K562 (cell line): ENCODE measurements around the gene CFAP251.

Source experiments
- FOSL1 ChIP-seq: fragments of 200-800 bp; sonication (Bioruptor generic); conservative IDR thresholded peaks from 2 replicates; pipeline ENCODE4 v1.6.1; 2016; ENCODE audit warnings: missing genetic modification characterization, missing compliant biosample characterization
- LARP7 ChIP-seq: fragments of 450-650 bp; IDR thresholded peaks from 2 replicates; pipeline ENCODE4 v1.6.1; 2016
- MXI1 ChIP-seq: IDR thresholded peaks from 2 replicates; pipeline ENCODE4 v1.6.1; 2011; ENCODE audit warnings: low read depth, mild to moderate bottlenecking, improper control_type of control experiment, low read length
- NFATC3 ChIP-seq: fragments of 450-650 bp; IDR thresholded peaks from 2 replicates; pipeline ENCODE4 v1.6.1; 2017; ENCODE audit warnings: mild to moderate bottlenecking
- SRSF7 ChIP-seq: fragments of 200-400 bp; formaldehyde crosslinking; optimal IDR thresholded peaks from 2 replicates; pipeline ENCODE3; 2017; ENCODE audit warnings: mild to moderate bottlenecking, low read depth, low read length
- ZNF224 ChIP-seq: sonication (generic); formaldehyde crosslinking; IDR thresholded peaks from 2 replicates; pipeline ENCODE4 v1.8.0; 2022; ENCODE audit warnings: mild to moderate bottlenecking, missing genetic modification reagents

DNA sequence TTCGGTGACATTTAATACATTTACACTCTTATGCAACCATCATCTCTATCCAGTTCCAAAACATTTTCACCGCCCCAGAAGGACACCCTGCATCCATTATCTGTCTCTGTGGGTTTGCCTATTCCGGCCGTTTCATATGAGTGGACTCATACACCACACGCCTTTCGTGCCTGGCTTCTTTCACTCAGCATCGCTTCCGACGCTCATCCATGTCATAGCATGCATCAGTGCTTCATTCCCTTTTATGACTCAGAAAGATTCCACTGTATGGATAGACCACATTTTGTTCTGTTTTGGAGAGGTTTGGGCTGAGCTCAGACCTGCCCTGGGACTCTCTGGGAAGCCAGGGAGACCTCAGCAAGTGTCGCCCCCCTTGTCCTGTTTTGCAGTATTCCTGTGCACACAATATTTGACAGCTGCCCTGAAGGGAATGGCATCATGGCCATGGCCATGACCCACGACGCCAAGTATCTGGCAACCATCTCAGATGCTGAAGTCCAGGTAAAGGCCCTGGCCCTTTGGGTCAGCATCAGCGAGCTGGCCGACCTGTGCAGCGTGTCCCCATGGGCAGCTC lies 23.8 kb downstream of the CFAP251 start:
- TF ChIP-seq LARP7 (no peak), ZNF224 (no peak), MXI1 (no peak), FOSL1 (no peak), NFATC3 (no peak), SRSF7 (no peak)
